ENCODE measurements around the gene SPAG9. TPM values are rescaled to one million over a fixed set of nuclear protein-coding genes. Genes with fewer than 3 reads are reported as not detected.
A peak's percentile ranks its signal among the peaks of the same experiment; 100 is the strongest.

SPAG9 gene
- total RNA-seq, 1 experiment from 2014 or later = 54.3 TPM

GRCh38 chr17:51119415-51120356, 982 bp downstream of the SPAG9 start:
- H3K4ac ChIP-seq (ENCODE audit: low read depth, low read length) = no peak overlapping the region
- no peak overlapping the region for H2BK20ac ChIP-seq (ENCODE audit: low read depth, low read length, poor library complexity, severe bottlenecking)
- H3K23ac ChIP-seq (ENCODE audit: insufficient read length, low read depth, low read length) = no peak overlapping the region
- no peaks in the 10 kb centered on the region for H4K20me1 ChIP-seq (ENCODE audit: control insufficient read depth, insufficient read depth, insufficient read length)
- no peaks in the 10 kb centered on the region for H3K9me3 ChIP-seq (ENCODE audit: control insufficient read depth, low read depth, low read length)
- no peak overlapping the region for H2BK15ac ChIP-seq (ENCODE audit: low read depth, low read length)
- no peak overlapping the region for H3K18ac ChIP-seq (ENCODE audit: insufficient read length, low read depth, low read length)
- H2AK5ac ChIP-seq (ENCODE audit: insufficient read length, low read length) = no peak overlapping the region
- H3K23me2 ChIP-seq (ENCODE audit: insufficient read length, low read depth, low read length, poor library complexity, severe bottlenecking) = peaks cover 13% of the 10 kb centered on the region
- H3K27me3 Mint-ChIP-seq (ENCODE audit: low read depth) = no peaks in the 10 kb centered on the region
- DNase-seq = peak; percentile 77
- H2BK120ac ChIP-seq (ENCODE audit: low read depth, low read length, poor library complexity, severe bottlenecking) = no peak overlapping the region
- no peaks in the 10 kb centered on the region for H3K27me3 ChIP-seq (ENCODE audit: insufficient read depth, low read length)
- no peak overlapping the region for H2BK5ac ChIP-seq (ENCODE audit: insufficient read length, low read length)
- no CpG with 5 or more reads among the region's 49 CpGs for WGBS (ENCODE audit: extremely low coverage, insufficient read length, low lambda C conversion rate)
- H3K4me2 ChIP-seq (ENCODE audit: insufficient read depth, insufficient read length, low read length) = peak overlapping the region; percentile 71
- peak overlapping the region; percentile 37 for H3K14ac ChIP-seq (ENCODE audit: insufficient read depth, low read length)
- TF ChIP-seq CTCF (conservative IDR thresholded peaks at IDR 0.05) = peak; percentile 40; the same call in 2 of the 3 replicates
- H2BK12ac ChIP-seq (ENCODE audit: insufficient read length, low read depth, low read length) = no peak overlapping the region
- H4K91ac ChIP-seq (ENCODE audit: insufficient read length, low read depth, low read length) = no peak overlapping the region
- H3K4me3 Mint-ChIP-seq = peak overlapping the region; percentile 95 to 99
- H3K27ac Mint-ChIP-seq = peak overlapping the region; percentile 93 to 98 (median 97)
- H4K8ac ChIP-seq (replicated peaks; ENCODE audit: insufficient read length, low read depth, low read length) = no peak overlapping the region
- H2AFZ ChIP-seq (ENCODE audit: low read length) = no peak overlapping the region
- H3T11ph ChIP-seq (ENCODE audit: low read length) = no peak overlapping the region
- H3K27ac ChIP-seq (ENCODE audit: insufficient read length, low read depth, low read length) = no peak overlapping the region
- no peak overlapping the region for H3K56ac ChIP-seq (ENCODE audit: insufficient read length, low read depth, low read length)
- H3K79me1 ChIP-seq (ENCODE audit: insufficient read depth, low read depth, low read length, poor library complexity, severe bottlenecking) = peaks cover 4% of the 10 kb centered on the region
- H3K4me1 ChIP-seq (ENCODE audit: insufficient read depth, low read length) = no peaks in the 10 kb centered on the region
- no peak overlapping the region for H4K5ac ChIP-seq (ENCODE audit: insufficient read length, low read depth, low read length)
- peaks cover 15% of the 10 kb centered on the region for H3K79me2 ChIP-seq (ENCODE audit: insufficient read depth, low read length)
- H3K36me3 Mint-ChIP-seq (ENCODE audit: insufficient read depth in 1 of 3, low read depth in 3 of 3) = no peaks in the 10 kb centered on the region
- peak overlapping the region; percentile 80 for H3K9ac ChIP-seq (ENCODE audit: extremely low read depth, insufficient read length, low read length)
- peaks cover 25% of the 10 kb centered on the region in 2 experiments for H3K4me1 Mint-ChIP-seq
- no peaks in the 10 kb centered on the region for H3K9me3 Mint-ChIP-seq

All from H9 (cell line).